ENCODE measurements around the gene LTBP3. TPM values are rescaled to one million over a fixed set of nuclear protein-coding genes. Genes with fewer than 3 reads are reported as not detected.

The LTBP3 gene
- total RNA-seq, 4 donors from 2014 or later: 131 to 240 (median 217) TPM

DNA sequence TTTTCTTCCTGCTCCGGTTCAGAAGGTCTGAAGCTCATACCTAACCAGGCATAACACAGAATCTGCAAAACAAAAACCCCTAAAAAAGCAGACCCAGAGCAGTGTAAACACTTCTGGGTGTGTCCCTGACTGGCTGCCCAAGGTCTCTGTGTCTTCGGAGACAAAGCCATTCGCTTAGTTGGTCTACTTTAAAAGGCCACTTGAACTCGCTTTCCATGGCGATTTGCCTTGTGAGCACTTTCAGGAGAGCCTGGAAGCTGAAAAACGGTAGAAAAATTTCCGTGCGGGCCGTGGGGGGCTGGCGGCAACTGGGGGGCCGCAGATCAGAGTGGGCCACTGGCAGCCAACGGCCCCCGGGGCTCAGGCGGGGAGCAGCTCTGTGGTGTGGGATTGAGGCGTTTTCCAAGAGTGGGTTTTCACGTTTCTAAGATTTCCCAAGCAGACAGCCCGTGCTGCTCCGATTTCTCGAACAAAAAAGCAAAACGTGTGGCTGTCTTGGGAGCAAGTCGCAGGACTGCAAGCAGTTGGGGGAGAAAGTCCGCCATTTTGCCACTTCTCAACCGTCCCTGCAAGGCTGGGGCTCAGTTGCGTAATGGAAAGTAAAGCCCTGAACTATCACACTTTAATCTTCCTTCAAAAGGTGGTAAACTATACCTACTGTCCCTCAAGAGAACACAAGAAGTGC, 60.0 kb downstream of the LTBP3 start:
- intact Hi-C loops (cut with DNase I; ENCODE audit: low total_unique reads): loop anchor here (2.0 kb wide), 2 partner anchors 21 to 75 kb away; partner anchors contain the start of gene NEAT1
- no peaks in the 10 kb centered on the region for H3K36me3 ChIP-seq
- peak in 1 of 2 donors; percentile 68 for DNase-seq
- peak overlapping the region; percentile 96 to 97 for H3K27ac ChIP-seq
- no peaks in the 10 kb centered on the region for H3K9me3 ChIP-seq
- TF ChIP-seq, protein P1, sequence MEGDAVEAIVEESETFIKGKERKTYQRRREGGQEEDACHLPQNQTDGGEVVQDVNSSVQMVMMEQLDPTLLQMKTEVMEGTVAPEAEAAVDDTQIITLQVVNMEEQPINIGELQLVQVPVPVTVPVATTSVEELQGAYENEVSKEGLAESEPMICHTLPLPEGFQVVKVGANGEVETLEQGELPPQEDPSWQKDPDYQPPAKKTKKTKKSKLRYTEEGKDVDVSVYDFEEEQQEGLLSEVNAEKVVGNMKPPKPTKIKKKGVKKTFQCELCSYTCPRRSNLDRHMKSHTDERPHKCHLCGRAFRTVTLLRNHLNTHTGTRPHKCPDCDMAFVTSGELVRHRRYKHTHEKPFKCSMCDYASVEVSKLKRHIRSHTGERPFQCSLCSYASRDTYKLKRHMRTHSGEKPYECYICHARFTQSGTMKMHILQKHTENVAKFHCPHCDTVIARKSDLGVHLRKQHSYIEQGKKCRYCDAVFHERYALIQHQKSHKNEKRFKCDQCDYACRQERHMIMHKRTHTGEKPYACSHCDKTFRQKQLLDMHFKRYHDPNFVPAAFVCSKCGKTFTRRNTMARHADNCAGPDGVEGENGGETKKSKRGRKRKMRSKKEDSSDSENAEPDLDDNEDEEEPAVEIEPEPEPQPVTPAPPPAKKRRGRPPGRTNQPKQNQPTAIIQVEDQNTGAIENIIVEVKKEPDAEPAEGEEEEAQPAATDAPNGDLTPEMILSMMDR (IDR thresholded peaks at IDR 0.05): no peak
- peak in 1 of 2 donors; percentile 5 for TF ChIP-seq POLR2A (IDR thresholded peaks at IDR 0.05)
- H3K27me3 ChIP-seq: no peaks in the 10 kb centered on the region
- H3K4me1 ChIP-seq: peaks cover 15 to 24% of the 10 kb centered on the region in 2 donors
- peak overlapping the region; percentile 85 to 90 for H3K4me3 ChIP-seq

DNA sequence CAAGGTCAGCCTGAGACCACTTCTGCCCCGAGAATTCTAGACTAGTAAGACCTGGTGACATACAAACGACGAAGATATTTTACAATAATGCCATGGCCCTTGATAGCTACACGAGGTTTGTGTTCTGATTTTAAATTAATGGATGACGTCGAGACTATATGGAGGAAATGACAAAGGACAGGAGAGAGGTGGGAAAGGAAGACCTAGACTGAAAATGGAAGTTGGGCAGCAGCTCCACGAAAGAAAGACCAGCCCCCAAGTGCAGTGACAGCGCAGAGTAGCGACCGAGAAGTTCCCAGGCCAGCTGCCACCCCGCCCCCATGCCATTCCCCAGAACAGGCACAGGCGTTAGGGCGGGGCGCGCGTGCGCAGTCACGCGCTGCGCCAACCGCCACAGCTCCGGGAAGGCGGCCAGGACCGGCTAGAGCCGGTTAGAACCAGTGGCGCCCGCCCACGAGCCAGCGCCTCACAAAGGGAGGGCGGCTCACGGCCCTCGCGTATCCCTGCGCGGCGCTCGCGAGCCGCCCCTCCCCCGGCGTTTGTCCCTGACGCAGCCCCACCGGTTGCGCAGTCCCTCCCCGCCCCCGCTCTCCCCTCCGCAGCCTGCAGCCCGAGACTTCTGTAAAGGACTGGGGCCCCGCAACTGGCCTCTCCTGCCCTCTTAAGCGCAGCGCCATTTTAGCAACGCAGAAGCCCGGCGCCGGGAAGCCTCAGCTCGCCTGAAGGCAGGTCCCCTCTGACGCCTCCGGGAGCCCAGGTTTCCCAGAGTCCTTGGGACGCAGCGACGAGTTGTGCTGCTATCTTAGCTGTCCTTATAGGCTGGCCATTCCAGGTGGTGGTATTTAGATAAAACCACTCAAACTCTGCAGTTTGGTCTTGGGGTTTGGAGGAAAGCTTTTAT, 60.8 kb downstream of the LTBP3 start:
- Histone ChIP-seq H3K4me1 (peaks cover 17 to 30% of the 10 kb centered on the region in 2 donors), H3K27me3 (no peaks in the 10 kb centered on the region), H3K27ac (peak overlapping the region; percentile 96 to 97), H3K36me3 (no peaks in the 10 kb centered on the region), H3K9me3 (no peaks in the 10 kb centered on the region), H3K4me3 (peak overlapping the region; percentile 85 to 90)
- intact Hi-C loops (cut with DNase I; ENCODE audit: low total_unique reads): loop anchor here (2.0 kb wide), 2 partner anchors 21 to 75 kb away; partner anchors contain the start of gene NEAT1
- DNase-seq: peak; percentile 99
- TF ChIP-seq POLR2A (IDR thresholded peaks at IDR 0.05): peak; percentile 93 to 97
- TF ChIP-seq, protein P1 (IDR thresholded peaks at IDR 0.05): peak in 3 of 4 experiments; percentile 11 to 38 (median 36)

DNA sequence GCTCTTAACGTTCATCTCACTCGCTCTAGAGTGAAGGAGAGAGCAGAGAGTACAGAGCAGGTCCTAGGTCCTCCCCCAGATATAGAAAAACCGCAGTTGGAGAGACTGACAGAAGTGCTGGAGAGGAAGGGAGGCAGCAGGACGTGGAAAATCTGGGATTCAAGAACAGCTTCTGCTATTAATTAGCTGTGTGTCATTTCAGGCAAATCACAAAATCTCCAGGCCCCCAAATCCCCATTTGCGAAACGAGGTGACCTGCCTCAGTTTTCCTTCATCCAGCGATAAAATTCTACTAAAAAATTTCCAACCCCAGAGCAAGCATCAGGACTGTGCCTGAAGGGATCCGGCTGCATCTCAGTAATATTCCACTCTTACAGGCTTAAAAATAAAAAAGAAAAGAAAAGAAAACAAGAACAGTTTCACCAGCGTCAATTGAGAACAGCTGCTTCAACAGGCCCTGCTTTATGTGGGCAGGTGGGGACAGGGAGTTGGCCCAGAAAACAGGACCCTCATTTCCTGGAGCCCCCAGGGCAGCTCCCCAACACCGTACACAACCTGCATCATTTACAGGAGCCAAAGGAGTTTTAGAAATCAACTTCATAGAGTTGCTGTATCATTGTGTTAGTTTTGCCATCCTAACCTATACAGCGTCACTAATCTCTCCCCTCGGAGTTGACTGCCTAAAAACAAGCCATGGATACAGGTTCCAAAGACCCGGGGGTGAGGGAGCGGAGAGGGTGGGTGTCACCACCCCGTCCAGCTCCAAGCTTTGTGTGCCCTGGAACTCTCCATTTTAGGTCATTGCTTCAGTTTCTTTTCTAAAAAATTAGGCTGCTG, 61.6 kb downstream of the LTBP3 start:
- Histone ChIP-seq H3K36me3 (no peaks in the 10 kb centered on the region), H3K4me1 (peaks cover 23 to 34% of the 10 kb centered on the region in 2 donors), H3K4me3 (peak overlapping the region; percentile 15 to 34), H3K9me3 (no peaks in the 10 kb centered on the region), H3K27me3 (no peaks in the 10 kb centered on the region), H3K27ac (peak overlapping the region; percentile 94 to 97)
- TF ChIP-seq, protein P1 (IDR thresholded peaks at IDR 0.05): no peak
- TF ChIP-seq POLR2A (IDR thresholded peaks at IDR 0.05): peak; percentile 31 to 35
- DNase-seq: peak in 1 of 2 donors; percentile 68
- intact Hi-C loops (cut with DNase I; ENCODE audit: low total_unique reads): no loop called here

DNA sequence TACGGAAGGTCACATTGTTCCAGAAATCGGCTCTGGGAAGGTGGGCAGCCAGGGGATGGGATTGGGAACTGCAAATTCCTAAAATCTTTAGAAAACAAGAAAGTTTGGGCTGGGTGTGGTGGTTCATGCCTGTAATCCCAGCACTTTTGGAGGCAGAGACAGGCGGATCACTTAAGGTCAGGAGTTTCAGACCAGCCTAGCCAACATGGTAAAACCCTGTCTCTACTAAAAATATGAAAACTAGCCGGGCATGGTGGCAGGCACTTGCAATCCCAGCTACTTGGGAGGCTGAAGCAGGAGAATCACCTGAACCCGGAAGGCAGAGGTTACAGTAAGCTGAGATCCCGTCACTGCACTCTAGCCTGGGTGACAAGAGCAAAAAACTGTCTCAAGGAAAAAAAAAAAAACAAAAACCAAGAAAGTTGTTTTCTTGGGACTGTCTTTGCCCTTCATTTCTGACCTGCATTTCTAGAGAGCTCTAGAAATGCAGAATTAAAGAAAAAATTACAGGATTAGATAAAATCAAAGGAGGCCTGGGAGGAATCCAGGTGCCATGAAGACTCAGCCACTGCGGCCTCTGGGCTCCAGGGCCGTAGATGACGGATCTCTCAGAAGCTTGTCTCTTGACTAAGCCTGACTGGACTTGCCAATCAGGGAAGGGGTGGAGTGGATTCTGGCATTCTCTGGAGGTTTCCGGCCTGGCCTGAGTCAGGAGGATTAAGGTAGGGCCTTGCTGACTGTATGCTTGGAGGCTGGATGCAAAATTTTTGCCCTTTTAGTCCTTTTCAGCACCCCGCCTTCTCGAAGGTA, 64.6 kb downstream of the LTBP3 start:
- DNase-seq: peak; percentile 75 to 86
- TF ChIP-seq, protein P1 (IDR thresholded peaks at IDR 0.05): no peak
- TF ChIP-seq POLR2A (IDR thresholded peaks at IDR 0.05): peak; percentile 36 to 49
- Histone ChIP-seq H3K9me3 (no peaks in the 10 kb centered on the region), H3K27me3 (no peaks in the 10 kb centered on the region), H3K36me3 (no peaks in the 10 kb centered on the region), H3K27ac (peak overlapping the region; percentile 94 to 97), H3K4me1 (peaks cover 51 to 62% of the 10 kb centered on the region in 2 donors), H3K4me3 (peak overlapping the region in 1 of 2 donors; percentile 0)
- intact Hi-C loops (cut with DNase I; ENCODE audit: low total_unique reads): no loop called here
